Measurements from ENCODE around the gene PTGFRN. TPM values are rescaled to one million over a fixed set of nuclear protein-coding genes. Genes with fewer than 3 reads are reported as not detected.

The PTGFRN gene
- total and polyA plus RNA-seq, 7 donors: 6.6 to 179 (median 77.3) TPM

- no peaks in the 10 kb centered on the region for H3K9me3 ChIP-seq
- H3K4me1 ChIP-seq: peaks cover 0 to 7% (median 5%) of the 10 kb centered on the region in 4 donors
- TF ChIP-seq EP300 (IDR thresholded peaks at IDR 0.05) (no peak), CTCF (IDR thresholded peaks at IDR 0.05) (no peak)
- no peak for DNase-seq
- no peaks in the 10 kb centered on the region for H3K27me3 ChIP-seq
- peaks cover 0 to 4% (median 0%) of the 10 kb centered on the region in 4 donors for H3K36me3 ChIP-seq
- intact Hi-C loops (cut with DNase I): no loop called here
- 88 to 96% methylated on average over 1 of the region's 1 CpG for WGBS, 2 donors
- no peak overlapping the region for H3K27ac ChIP-seq
- H3K4me3 ChIP-seq: no peak overlapping the region
These were observed 120.7 kb downstream of the PTGFRN start for GRCh38 chr1:117030271-117030877.

- intact Hi-C loops (cut with DNase I): no loop called here
- no peak for TF ChIP-seq POLR2A (IDR thresholded peaks at IDR 0.05)
- TF ChIP-seq CTCF (IDR thresholded peaks at IDR 0.05): no peak
- no peak for TF ChIP-seq EP300 (IDR thresholded peaks at IDR 0.05)
- no peak for TF ChIP-seq POLR2AphosphoS5 (IDR thresholded peaks at IDR 0.05)
- no peak for DNase-seq
- no peak overlapping the region for H3K27ac ChIP-seq
- 97% methylated on average over 3 of the region's 3 CpGs for WGBS, 2 donors
- no peaks in the 10 kb centered on the region for H3K27me3 ChIP-seq
- no peak overlapping the region for H3K4me3 ChIP-seq
- H3K4me1 ChIP-seq: no peaks in the 10 kb centered on the region
- peaks cover 0 to 4% (median 0%) of the 10 kb centered on the region in 4 donors for H3K36me3 ChIP-seq
- no peaks in the 10 kb centered on the region for H3K9me3 ChIP-seq
These were observed 122.5 kb downstream of the PTGFRN start for GRCh38 chr1:117032266-117032665.

- WGBS, 2 donors: 79 to 91% methylated on average over 11 of the region's 11 CpGs
- TF ChIP-seq CTCF (IDR thresholded peaks at IDR 0.05) (no peak), POLR2A (IDR thresholded peaks at IDR 0.05) (no peak), EP300 (IDR thresholded peaks at IDR 0.05) (no peak), POLR2AphosphoS5 (IDR thresholded peaks at IDR 0.05) (no peak)
- intact Hi-C loops (cut with DNase I): no loop called here
These were observed 123.2 kb downstream of the PTGFRN start for GRCh38 chr1:117032681-117033539.

GRCh38 chr1:117033772-117034171, 124.1 kb downstream of the PTGFRN start:
- Histone ChIP-seq H3K27me3 (no peaks in the 10 kb centered on the region), H3K4me3 (no peak overlapping the region), H3K27ac (no peak overlapping the region), H3K4me1 (no peaks in the 10 kb centered on the region), H3K36me3 (peaks cover 0 to 4% (median 0%) of the 10 kb centered on the region in 4 donors), H3K9me3 (no peaks in the 10 kb centered on the region)
- intact Hi-C loops (cut with DNase I): no loop called here
- 84 to 92% methylated on average over 7 of the region's 7 CpGs for WGBS, 2 donors
- no peak for DNase-seq
- TF ChIP-seq POLR2AphosphoS5 (IDR thresholded peaks at IDR 0.05) (no peak), EP300 (IDR thresholded peaks at IDR 0.05) (no peak), CTCF (IDR thresholded peaks at IDR 0.05) (no peak), POLR2A (IDR thresholded peaks at IDR 0.05) (no peak)

More at GRCh38 chr1:117032681-117033539, 123.2 kb downstream of the PTGFRN start:
- no peak overlapping the region for H3K4me3 ChIP-seq
- H3K36me3 ChIP-seq: peaks cover 0 to 4% (median 0%) of the 10 kb centered on the region in 4 donors
- H3K4me1 ChIP-seq: no peaks in the 10 kb centered on the region
- H3K27me3 ChIP-seq: no peaks in the 10 kb centered on the region
- DNase-seq: no peak
- no peaks in the 10 kb centered on the region for H3K9me3 ChIP-seq
- no peak overlapping the region for H3K27ac ChIP-seq

Data from sigmoid colon (tissue), 7 donors.